IMR-90 (cell line): ENCODE results near the gene SLC6A15. TPM values are rescaled to one million over a fixed set of nuclear protein-coding genes. Genes with fewer than 3 reads are reported as not detected.

Experiments
- ATAC-seq: fragments of 200-7000 bp; cut with Tn5 transposase; 2 replicates; pipeline ENCODE4 v1.9.1; 2020; ENCODE audit warnings: low read depth, mild to moderate bottlenecking, moderate library complexity
- BruUV-seq: library from RNA; stranded (reverse); fragments of 400-500 nt; replicated peaks from 2 replicates; lab custom pipeline; 2021; lab: Mats Ljungman, UMichigan
- CTCF ChIA-PET: fragments of 300-600 bp; formaldehyde crosslinking; extraction: SDS; loops from one replicate; lab custom pipeline; 2021; ENCODE audit warnings: antibody characterized with exemption; lab: Yijun Ruan, JAX
- POLR2A ChIA-PET: fragments of 300-600 bp; sonication (Branson Sonifier 250); formaldehyde crosslinking; loops from one replicate; lab custom pipeline; 2022; ENCODE audit warnings: antibody characterized with exemption; ENCODE audit not compliant: unreplicated experiment; lab: Charles Lee
- DNase-seq: peaks from one replicate; pipeline ENCODE4 v3.0.0; 2013
- H2AFZ ChIP-seq: replicated peaks from 2 replicates; pipeline ENCODE3; 2013; ENCODE audit warnings: low read length, mild to moderate bottlenecking; ENCODE audit not compliant: poor library complexity
- H2AK5ac ChIP-seq: 2 replicates; pipeline ENCODE4 v1.6.1; 2013; ENCODE audit warnings: low read depth, low read length, inconsistent platforms
- H2AK9ac ChIP-seq: replicated peaks from 2 replicates; pipeline ENCODE3; 2013; ENCODE audit warnings: mild to moderate bottlenecking, low read depth, low read length, moderate library complexity; ENCODE audit not compliant: poor library complexity
- H2BK120ac ChIP-seq: 2 replicates; pipeline ENCODE4 v1.6.1; 2013; ENCODE audit warnings: low read depth, low read length, inconsistent platforms
- H2BK15ac ChIP-seq: 3 replicates; pipeline ENCODE4 v1.6.1; 2013; ENCODE audit warnings: low read depth, low read length, inconsistent platforms
- H2BK20ac ChIP-seq: 2 replicates; pipeline ENCODE4 v1.6.1; 2013; ENCODE audit warnings: low read depth, mild to moderate bottlenecking, inconsistent platforms, low read length, moderate library complexity
- H2BK5ac ChIP-seq: 2 replicates; pipeline ENCODE4 v1.6.1; 2013; ENCODE audit warnings: mild to moderate bottlenecking, low read depth, low read length, inconsistent platforms; ENCODE audit not compliant: poor library complexity, severe bottlenecking
- H3K14ac ChIP-seq: replicated peaks from 2 replicates; pipeline ENCODE4 v1.6.1; 2013; ENCODE audit warnings: low read depth, low read length, inconsistent platforms
- H3K18ac ChIP-seq: 2 replicates; pipeline ENCODE4 v1.6.1; 2013; ENCODE audit warnings: low read depth, low read length, control low read depth
- H3K23ac ChIP-seq: 2 replicates; pipeline ENCODE4 v1.6.1; 2013; ENCODE audit warnings: low read depth, low read length, inconsistent platforms
- H3K27ac ChIP-seq: 2 replicates; pipeline ENCODE4 v1.5.1; 2013; ENCODE audit warnings: mild to moderate bottlenecking, control low read depth, low read length; ENCODE audit not compliant: insufficient read depth
- H3K27me3 ChIP-seq: 2 replicates; pipeline ENCODE4 v1.6.1; 2013; ENCODE audit warnings: low read length; ENCODE audit not compliant: control insufficient read depth, insufficient read depth
- H3K36me3 ChIP-seq: 2 replicates; pipeline ENCODE4 v1.6.1; 2013; ENCODE audit warnings: low read length, mixed read lengths; ENCODE audit not compliant: control insufficient read depth, insufficient read depth
- H3K4ac ChIP-seq: 2 replicates; pipeline ENCODE4 v1.6.1; 2013; ENCODE audit warnings: low read depth, low read length, inconsistent platforms
- H3K4me1 ChIP-seq: 2 replicates; pipeline ENCODE4 v1.6.1; 2013; ENCODE audit warnings: low read length, mixed read lengths; ENCODE audit not compliant: control insufficient read depth, insufficient read depth
- H3K4me2 ChIP-seq: 2 replicates; pipeline ENCODE4 v1.6.1; 2013; ENCODE audit warnings: low read depth, mild to moderate bottlenecking, control low read depth, low read length, moderate library complexity
- H3K4me3 ChIP-seq: 2 replicates; pipeline ENCODE4 v1.5.1; 2013; ENCODE audit warnings: low read depth, mild to moderate bottlenecking, control low read depth, low read length, moderate library complexity; ENCODE audit not compliant: insufficient read depth
- H3K56ac ChIP-seq: 2 replicates; pipeline ENCODE4 v1.6.1; 2013; ENCODE audit warnings: low read length, inconsistent platforms; ENCODE audit not compliant: insufficient read depth; ENCODE audit errors: extremely low read depth
- H3K79me1 ChIP-seq, 2 experiments: 2 replicates each; pipeline ENCODE4 v1.6.1; 2013; ENCODE audit warnings: low read length in 2 of 2, inconsistent platforms in 1 of 2, low read depth in 1 of 2
- H3K9ac ChIP-seq: 2 replicates; pipeline ENCODE4 v1.6.1; 2013; ENCODE audit warnings: low read depth, low read length, control low read depth
- H3K9me1 ChIP-seq: 2 replicates; pipeline ENCODE4 v1.6.1; 2013; ENCODE audit warnings: low read length, inconsistent platforms; ENCODE audit not compliant: insufficient read depth
- H3K9me3 ChIP-seq: 2 replicates; pipeline ENCODE4 v1.6.1; 2013; ENCODE audit warnings: low read length; ENCODE audit not compliant: control insufficient read depth, insufficient read depth
- H4K20me1 ChIP-seq: 2 replicates; pipeline ENCODE4 v1.6.1; 2013; ENCODE audit warnings: low read length, inconsistent platforms; ENCODE audit not compliant: insufficient read depth
- H4K5ac ChIP-seq: 2 replicates; pipeline ENCODE4 v1.6.1; 2013; ENCODE audit warnings: mild to moderate bottlenecking, low read depth, low read length, control low read depth
- H4K8ac ChIP-seq, 2 experiments: 2 replicates each; pipeline ENCODE4 v1.6.1; 2013; ENCODE audit warnings: low read depth in 2 of 2, low read length in 2 of 2, control low read depth in 1 of 2, inconsistent platforms in 1 of 2
- H4K91ac ChIP-seq: 2 replicates; pipeline ENCODE4 v1.6.1; 2013; ENCODE audit warnings: low read depth, low read length, inconsistent platforms; ENCODE audit not compliant: insufficient read depth
- MAFK ChIP-seq: IDR thresholded peaks from 2 replicates; pipeline ENCODE4 v1.6.1; 2012; ENCODE audit warnings: low read depth, low read length, improper control_type of control experiment
- WGBS, 2 experiments: methylation state at CpG; one replicate each; pipeline versions ENCODE4 v1.1.5 to v1.1.7; 2013; ENCODE audit warnings: missing lambda C conversion rate in 2 of 2; ENCODE audit not compliant: insufficient read length in 1 of 2; ENCODE audit errors: extremely low coverage in 2 of 2; 5-methylcytosine and 5-hydroxymethylcytosine counted together
- dilution Hi-C: fragments of 300-500 bp; cut with HindIII; formaldehyde crosslinking; loops from one replicate; pipeline ENCODE4 v1.14.3; 2018; ENCODE audit warnings: low sequenced_read_pairs; ENCODE audit not compliant: unreplicated experiment
- in situ Hi-C: fragments of 300-500 bp; cut with MboI; formaldehyde crosslinking; loops from 3 replicates; pipeline ENCODE4 v1.14.3; 2019; ENCODE audit warnings: low sequenced_read_pairs, inconsistent platforms, mixed read lengths
- intact Hi-C: fragments of 100-400 bp; cut with micrococcal nuclease; formaldehyde crosslinking; loops from 2 replicates; pipeline ENCODE4 v1.10.0; 2022
- polyA plus RNA-seq, 3 experiments: library from polyadenylated mRNA; depleted of rRNA; stranded (reverse); fragments of >200 nt; gene quantifications; 2 replicates each; pipeline ENCODE4 v1.2.3, GENCODE V29; 2012; ENCODE audit warnings: low replicate concordance in 1 of 3
- total RNA-seq: library from RNA; depleted of rRNA; stranded (reverse); fragments of >200 nt; gene quantifications from 2 replicates; pipeline ENCODE4 v1.2.3, GENCODE V29; 2012
- TF ChIP-seq, protein P1 (sequence below): conservative IDR thresholded peaks from 2 replicates; pipeline ENCODE4 v1.5.1; 2012; ENCODE audit warnings: mild to moderate bottlenecking, low read depth, low read length, improper control_type of control experiment

The SLC6A15 gene
- total and polyA plus RNA-seq, 2 of the 4 experiments (the other 2 are of a cell fraction) = 0.32 to 0.72 TPM

DNA sequence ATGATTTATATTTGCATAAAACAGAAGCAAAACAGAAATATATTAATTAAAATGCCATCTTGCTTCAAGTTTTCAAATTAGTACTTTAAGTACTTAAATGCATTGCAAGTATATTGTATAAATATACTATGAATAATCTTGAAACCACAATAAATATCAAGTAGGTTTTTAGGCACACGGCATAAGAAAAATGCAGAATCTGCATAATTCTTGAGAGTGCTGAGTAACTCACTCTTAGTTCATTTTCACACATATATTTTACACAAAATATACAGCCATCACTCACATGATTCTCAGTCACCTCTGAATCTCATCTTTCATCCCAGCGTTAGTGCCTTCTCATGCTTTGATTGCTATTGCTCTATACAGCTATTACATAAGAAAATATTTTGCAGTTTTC, 51.9 kb downstream of the SLC6A15 start:
- dilution Hi-C loops (no loop called here), intact Hi-C loops (no loop called here), in situ Hi-C loops (no loop called here)
- no peak overlapping the region for H4K5ac ChIP-seq
- no peak for ATAC-seq
- no peak overlapping the region for H2BK5ac ChIP-seq
- POLR2A ChIA-PET = no interaction called here
- H3K27ac ChIP-seq = no peak overlapping the region
- H3K9me3 ChIP-seq = no peaks in the 10 kb centered on the region
- H3K23ac ChIP-seq = no peak overlapping the region
- H2BK15ac ChIP-seq = no peak overlapping the region
- H2AK9ac ChIP-seq = no peak overlapping the region
- no peak overlapping the region for H3K4me3 ChIP-seq
- no peak for DNase-seq
- no peak overlapping the region for H2AFZ ChIP-seq
- no peaks in the 10 kb centered on the region for H4K20me1 ChIP-seq
- CTCF ChIA-PET = no interaction called here
- H3K4me1 ChIP-seq = no peaks in the 10 kb centered on the region
- WGBS, 2 experiments = no CpG with 5 or more reads among the region's 2 CpGs
- H3K4ac ChIP-seq = no peak overlapping the region
- H3K9ac ChIP-seq = no peak overlapping the region
- no peaks in the 10 kb centered on the region for H3K9me1 ChIP-seq
- H3K4me2 ChIP-seq = no peak overlapping the region
- H4K91ac ChIP-seq = no peak overlapping the region
- no peak overlapping the region for H3K14ac ChIP-seq
- no peak overlapping the region for H2AK5ac ChIP-seq
- no peaks in the 10 kb centered on the region for H3K27me3 ChIP-seq
- no peak overlapping the region for H2BK20ac ChIP-seq
- BruUV-seq = no TSS peak
- H4K8ac ChIP-seq = no peak overlapping the region
- no peaks in the 10 kb centered on the region for H3K79me1 ChIP-seq
- no peak overlapping the region for H3K56ac ChIP-seq
- 0 out of 2 replicates have a peak, but pooled peaks have one; percentile 15 for TF ChIP-seq MAFK
- TF ChIP-seq, protein P1, sequence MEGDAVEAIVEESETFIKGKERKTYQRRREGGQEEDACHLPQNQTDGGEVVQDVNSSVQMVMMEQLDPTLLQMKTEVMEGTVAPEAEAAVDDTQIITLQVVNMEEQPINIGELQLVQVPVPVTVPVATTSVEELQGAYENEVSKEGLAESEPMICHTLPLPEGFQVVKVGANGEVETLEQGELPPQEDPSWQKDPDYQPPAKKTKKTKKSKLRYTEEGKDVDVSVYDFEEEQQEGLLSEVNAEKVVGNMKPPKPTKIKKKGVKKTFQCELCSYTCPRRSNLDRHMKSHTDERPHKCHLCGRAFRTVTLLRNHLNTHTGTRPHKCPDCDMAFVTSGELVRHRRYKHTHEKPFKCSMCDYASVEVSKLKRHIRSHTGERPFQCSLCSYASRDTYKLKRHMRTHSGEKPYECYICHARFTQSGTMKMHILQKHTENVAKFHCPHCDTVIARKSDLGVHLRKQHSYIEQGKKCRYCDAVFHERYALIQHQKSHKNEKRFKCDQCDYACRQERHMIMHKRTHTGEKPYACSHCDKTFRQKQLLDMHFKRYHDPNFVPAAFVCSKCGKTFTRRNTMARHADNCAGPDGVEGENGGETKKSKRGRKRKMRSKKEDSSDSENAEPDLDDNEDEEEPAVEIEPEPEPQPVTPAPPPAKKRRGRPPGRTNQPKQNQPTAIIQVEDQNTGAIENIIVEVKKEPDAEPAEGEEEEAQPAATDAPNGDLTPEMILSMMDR = no peak
- H3K36me3 ChIP-seq = no peaks in the 10 kb centered on the region
- H2BK120ac ChIP-seq = no peak overlapping the region
- H3K18ac ChIP-seq = no peak overlapping the region
